ENCODE data around the gene ADAM22. TPM values are rescaled to one million over a fixed set of nuclear protein-coding genes. Genes with fewer than 3 reads are reported as not detected.

Gene ADAM22
- total and polyA plus RNA-seq, 10 of the 15 experiments (the other 5 are each of a cell fraction or from before 2014, with no cell fraction given): 1.4 to 24.5 (median 7.6) TPM

GRCh38 chr7:88217675-88218428, 283.8 kb downstream of the ADAM22 start (continued):
- no peak for TF ChIP-seq HSF1 (IDR thresholded peaks at IDR 0.05; ENCODE audit: low read depth, low read length)
- TF ChIP-seq NFIC (IDR thresholded peaks at IDR 0.05; ENCODE audit: low read depth, low read length): peak; percentile 79; the same call in 1 of the 2 replicates
- TF ChIP-seq ZNF207 (IDR thresholded peaks at IDR 0.05; ENCODE audit: borderline replicate concordance): 0 out of 2 replicates have a peak, but pooled peaks have one; percentile 72
- peak; percentile 53 for TF ChIP-seq SPI1 (IDR thresholded peaks at IDR 0.05; ENCODE audit: borderline replicate concordance, insufficient read depth, low read depth, low read length)
- no peak for TF ChIP-seq FOS (IDR thresholded peaks at IDR 0.05; ENCODE audit: borderline replicate concordance, extremely low read depth, insufficient read length)
- TF ChIP-seq CTCF (IDR thresholded peaks at IDR 0.05 in 2 of 3, conservative IDR thresholded peaks at IDR 0.05 in 1 of 3; ENCODE audit: control insufficient read depth in 2 of 3, extremely low read depth in 1 of 3, insufficient read depth in 1 of 3, low read depth in 3 of 3, low read length in 3 of 3): no peak
- TF ChIP-seq NFXL1 (IDR thresholded peaks at IDR 0.05; ENCODE audit: borderline replicate concordance): no peak
- TF ChIP-seq CHD2 (IDR thresholded peaks at IDR 0.05; ENCODE audit: borderline replicate concordance, low read depth, low read length): peak; percentile 76; the same call in 1 of the 2 replicates
- TF ChIP-seq, protein P1, sequence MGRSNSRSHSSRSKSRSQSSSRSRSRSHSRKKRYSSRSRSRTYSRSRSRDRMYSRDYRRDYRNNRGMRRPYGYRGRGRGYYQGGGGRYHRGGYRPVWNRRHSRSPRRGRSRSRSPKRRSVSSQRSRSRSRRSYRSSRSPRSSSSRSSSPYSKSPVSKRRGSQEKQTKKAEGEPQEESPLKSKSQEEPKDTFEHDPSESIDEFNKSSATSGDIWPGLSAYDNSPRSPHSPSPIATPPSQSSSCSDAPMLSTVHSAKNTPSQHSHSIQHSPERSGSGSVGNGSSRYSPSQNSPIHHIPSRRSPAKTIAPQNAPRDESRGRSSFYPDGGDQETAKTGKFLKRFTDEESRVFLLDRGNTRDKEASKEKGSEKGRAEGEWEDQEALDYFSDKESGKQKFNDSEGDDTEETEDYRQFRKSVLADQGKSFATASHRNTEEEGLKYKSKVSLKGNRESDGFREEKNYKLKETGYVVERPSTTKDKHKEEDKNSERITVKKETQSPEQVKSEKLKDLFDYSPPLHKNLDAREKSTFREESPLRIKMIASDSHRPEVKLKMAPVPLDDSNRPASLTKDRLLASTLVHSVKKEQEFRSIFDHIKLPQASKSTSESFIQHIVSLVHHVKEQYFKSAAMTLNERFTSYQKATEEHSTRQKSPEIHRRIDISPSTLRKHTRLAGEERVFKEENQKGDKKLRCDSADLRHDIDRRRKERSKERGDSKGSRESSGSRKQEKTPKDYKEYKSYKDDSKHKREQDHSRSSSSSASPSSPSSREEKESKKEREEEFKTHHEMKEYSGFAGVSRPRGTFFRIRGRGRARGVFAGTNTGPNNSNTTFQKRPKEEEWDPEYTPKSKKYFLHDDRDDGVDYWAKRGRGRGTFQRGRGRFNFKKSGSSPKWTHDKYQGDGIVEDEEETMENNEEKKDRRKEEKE (IDR thresholded peaks at IDR 0.05): no peak
- no peak for TF ChIP-seq YY1 (IDR thresholded peaks at IDR 0.05; ENCODE audit: low read depth, low read length)
- TF ChIP-seq NKRF (conservative IDR thresholded peaks at IDR 0.05): peak; percentile 33; the same call in 1 of the 2 replicates
- TF ChIP-seq POLR2AphosphoS5 (IDR thresholded peaks at IDR 0.05; ENCODE audit: low read length): peak; percentile 74
- peak; percentile 23; the same call in 1 of the 2 replicates for TF ChIP-seq ZBED1 (IDR thresholded peaks at IDR 0.05; ENCODE audit: borderline replicate concordance)
- no peak for TF ChIP-seq PAX8 (IDR thresholded peaks at IDR 0.05)
- TF ChIP-seq TBL1XR1 (IDR thresholded peaks at IDR 0.05; ENCODE audit: low read depth, low read length): peak; percentile 94
- TF ChIP-seq NFYA (IDR thresholded peaks at IDR 0.05; ENCODE audit: borderline replicate concordance, low read depth, low read length): no peak
- TF ChIP-seq SREBF1 (IDR thresholded peaks at IDR 0.05; ENCODE audit: low read length): no peak
- TF ChIP-seq CHD4 (IDR thresholded peaks at IDR 0.05): no peak
- no peak for TF ChIP-seq SREBF2 (IDR thresholded peaks at IDR 0.05; ENCODE audit: low read length)
- 0 out of 2 replicates have a peak, but pooled peaks have one; percentile 20 for TF ChIP-seq TARDBP (IDR thresholded peaks at IDR 0.05; ENCODE audit: borderline replicate concordance)
- peak; percentile 47; the same call in 1 of the 2 replicates for TF ChIP-seq HDGF (IDR thresholded peaks at IDR 0.05)

All from GM12878 (cell line).